ENCODE measurements around the gene HSPH1. TPM values are rescaled to one million over a fixed set of nuclear protein-coding genes. Genes with fewer than 3 reads are reported as not detected.

The HSPH1 gene
- total and polyA plus RNA-seq, 2 of the 8 experiments (the other 6 are each of a cell fraction or from before 2014, with no cell fraction given) = 14.2 to 145 TPM

DNA sequence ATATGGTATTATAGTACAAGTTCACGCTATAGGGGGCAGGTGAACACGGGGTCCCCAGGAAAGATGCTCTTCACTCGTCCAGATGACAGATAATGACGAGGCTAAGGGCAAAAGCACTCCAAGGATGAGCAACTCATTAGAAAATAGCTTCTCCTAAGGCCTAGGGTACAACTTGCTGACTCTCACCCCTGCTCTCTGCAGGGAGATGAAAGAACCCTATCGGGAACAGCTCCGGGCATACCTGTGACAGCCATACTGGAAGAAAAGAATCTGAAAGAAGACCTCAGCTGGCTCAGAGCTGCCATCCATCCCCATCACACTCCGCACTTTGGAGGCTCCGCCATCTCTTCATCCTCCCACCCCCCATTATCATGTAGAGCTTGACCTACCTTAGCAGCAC is 17.5 kb upstream of the HSPH1 start (continued):
- TF ChIP-seq, protein P1, sequence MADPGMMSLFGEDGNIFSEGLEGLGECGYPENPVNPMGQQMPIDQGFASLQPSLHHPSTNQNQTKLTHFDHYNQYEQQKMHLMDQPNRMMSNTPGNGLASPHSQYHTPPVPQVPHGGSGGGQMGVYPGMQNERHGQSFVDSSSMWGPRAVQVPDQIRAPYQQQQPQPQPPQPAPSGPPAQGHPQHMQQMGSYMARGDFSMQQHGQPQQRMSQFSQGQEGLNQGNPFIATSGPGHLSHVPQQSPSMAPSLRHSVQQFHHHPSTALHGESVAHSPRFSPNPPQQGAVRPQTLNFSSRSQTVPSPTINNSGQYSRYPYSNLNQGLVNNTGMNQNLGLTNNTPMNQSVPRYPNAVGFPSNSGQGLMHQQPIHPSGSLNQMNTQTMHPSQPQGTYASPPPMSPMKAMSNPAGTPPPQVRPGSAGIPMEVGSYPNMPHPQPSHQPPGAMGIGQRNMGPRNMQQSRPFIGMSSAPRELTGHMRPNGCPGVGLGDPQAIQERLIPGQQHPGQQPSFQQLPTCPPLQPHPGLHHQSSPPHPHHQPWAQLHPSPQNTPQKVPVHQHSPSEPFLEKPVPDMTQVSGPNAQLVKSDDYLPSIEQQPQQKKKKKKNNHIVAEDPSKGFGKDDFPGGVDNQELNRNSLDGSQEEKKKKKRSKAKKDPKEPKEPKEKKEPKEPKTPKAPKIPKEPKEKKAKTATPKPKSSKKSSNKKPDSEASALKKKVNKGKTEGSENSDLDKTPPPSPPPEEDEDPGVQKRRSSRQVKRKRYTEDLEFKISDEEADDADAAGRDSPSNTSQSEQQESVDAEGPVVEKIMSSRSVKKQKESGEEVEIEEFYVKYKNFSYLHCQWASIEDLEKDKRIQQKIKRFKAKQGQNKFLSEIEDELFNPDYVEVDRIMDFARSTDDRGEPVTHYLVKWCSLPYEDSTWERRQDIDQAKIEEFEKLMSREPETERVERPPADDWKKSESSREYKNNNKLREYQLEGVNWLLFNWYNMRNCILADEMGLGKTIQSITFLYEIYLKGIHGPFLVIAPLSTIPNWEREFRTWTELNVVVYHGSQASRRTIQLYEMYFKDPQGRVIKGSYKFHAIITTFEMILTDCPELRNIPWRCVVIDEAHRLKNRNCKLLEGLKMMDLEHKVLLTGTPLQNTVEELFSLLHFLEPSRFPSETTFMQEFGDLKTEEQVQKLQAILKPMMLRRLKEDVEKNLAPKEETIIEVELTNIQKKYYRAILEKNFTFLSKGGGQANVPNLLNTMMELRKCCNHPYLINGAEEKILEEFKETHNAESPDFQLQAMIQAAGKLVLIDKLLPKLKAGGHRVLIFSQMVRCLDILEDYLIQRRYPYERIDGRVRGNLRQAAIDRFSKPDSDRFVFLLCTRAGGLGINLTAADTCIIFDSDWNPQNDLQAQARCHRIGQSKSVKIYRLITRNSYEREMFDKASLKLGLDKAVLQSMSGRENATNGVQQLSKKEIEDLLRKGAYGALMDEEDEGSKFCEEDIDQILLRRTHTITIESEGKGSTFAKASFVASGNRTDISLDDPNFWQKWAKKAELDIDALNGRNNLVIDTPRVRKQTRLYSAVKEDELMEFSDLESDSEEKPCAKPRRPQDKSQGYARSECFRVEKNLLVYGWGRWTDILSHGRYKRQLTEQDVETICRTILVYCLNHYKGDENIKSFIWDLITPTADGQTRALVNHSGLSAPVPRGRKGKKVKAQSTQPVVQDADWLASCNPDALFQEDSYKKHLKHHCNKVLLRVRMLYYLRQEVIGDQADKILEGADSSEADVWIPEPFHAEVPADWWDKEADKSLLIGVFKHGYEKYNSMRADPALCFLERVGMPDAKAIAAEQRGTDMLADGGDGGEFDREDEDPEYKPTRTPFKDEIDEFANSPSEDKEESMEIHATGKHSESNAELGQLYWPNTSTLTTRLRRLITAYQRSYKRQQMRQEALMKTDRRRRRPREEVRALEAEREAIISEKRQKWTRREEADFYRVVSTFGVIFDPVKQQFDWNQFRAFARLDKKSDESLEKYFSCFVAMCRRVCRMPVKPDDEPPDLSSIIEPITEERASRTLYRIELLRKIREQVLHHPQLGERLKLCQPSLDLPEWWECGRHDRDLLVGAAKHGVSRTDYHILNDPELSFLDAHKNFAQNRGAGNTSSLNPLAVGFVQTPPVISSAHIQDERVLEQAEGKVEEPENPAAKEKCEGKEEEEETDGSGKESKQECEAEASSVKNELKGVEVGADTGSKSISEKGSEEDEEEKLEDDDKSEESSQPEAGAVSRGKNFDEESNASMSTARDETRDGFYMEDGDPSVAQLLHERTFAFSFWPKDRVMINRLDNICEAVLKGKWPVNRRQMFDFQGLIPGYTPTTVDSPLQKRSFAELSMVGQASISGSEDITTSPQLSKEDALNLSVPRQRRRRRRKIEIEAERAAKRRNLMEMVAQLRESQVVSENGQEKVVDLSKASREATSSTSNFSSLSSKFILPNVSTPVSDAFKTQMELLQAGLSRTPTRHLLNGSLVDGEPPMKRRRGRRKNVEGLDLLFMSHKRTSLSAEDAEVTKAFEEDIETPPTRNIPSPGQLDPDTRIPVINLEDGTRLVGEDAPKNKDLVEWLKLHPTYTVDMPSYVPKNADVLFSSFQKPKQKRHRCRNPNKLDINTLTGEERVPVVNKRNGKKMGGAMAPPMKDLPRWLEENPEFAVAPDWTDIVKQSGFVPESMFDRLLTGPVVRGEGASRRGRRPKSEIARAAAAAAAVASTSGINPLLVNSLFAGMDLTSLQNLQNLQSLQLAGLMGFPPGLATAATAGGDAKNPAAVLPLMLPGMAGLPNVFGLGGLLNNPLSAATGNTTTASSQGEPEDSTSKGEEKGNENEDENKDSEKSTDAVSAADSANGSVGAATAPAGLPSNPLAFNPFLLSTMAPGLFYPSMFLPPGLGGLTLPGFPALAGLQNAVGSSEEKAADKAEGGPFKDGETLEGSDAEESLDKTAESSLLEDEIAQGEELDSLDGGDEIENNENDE (IDR thresholded peaks at IDR 0.05; ENCODE audit: insufficient replicate concordance, low read length) = no peak
- no peak for TF ChIP-seq GABPA (IDR thresholded peaks at IDR 0.05; ENCODE audit: borderline replicate concordance, insufficient read depth, low read length)
- TF ChIP-seq RFX5 (IDR thresholded peaks at IDR 0.05; ENCODE audit: borderline replicate concordance, low read depth, low read length) = no peak

Measured in H1 (cell line).